Measurements from ENCODE around the gene IRF7. TPM values are rescaled to one million over a fixed set of nuclear protein-coding genes. Genes with fewer than 3 reads are reported as not detected.

The IRF7 gene
- total and polyA plus RNA-seq, 9 of the 15 experiments (the other 6 are each of a cell fraction or from before 2014, with no cell fraction given): 0.27 to 7.6 (median 1.8) TPM

GRCh38 chr11:630871-631270 lies 15.1 kb upstream of the IRF7 start:
- H3K27ac ChIP-seq (ENCODE audit: extremely low read depth, low read depth, low read length): no peak overlapping the region
- H3K9me3 ChIP-seq (replicated peaks; ENCODE audit: control insufficient read depth, insufficient read depth, low read depth, low read length): no peaks in the 10 kb centered on the region
- no peaks in the 10 kb centered on the region for H3K27me3 ChIP-seq (ENCODE audit: control insufficient read depth in 2 of 2, insufficient read depth in 2 of 2, low read length in 2 of 2)
- H3K4me1 ChIP-seq (replicated peaks in 1 of 2; ENCODE audit: control insufficient read depth in 2 of 2, insufficient read depth in 2 of 2, low read length in 2 of 2): peaks cover 0 to 12% of the 10 kb centered on the region in 2 experiments; a peak in 2 of 5 replicates
- intact Hi-C loops (cut with micrococcal nuclease): no loop called here
- DNase-seq (ENCODE audit: extremely low read depth in 1 of 4, low spot score in 3 of 4): no peak
- H3K36me3 ChIP-seq (ENCODE audit: control insufficient read depth, insufficient read depth, low read length): peaks cover 11% of the 10 kb centered on the region; the same call in 2 of the 3 replicates
- no peak overlapping the region for H3K4me3 ChIP-seq
- H2AFZ ChIP-seq (ENCODE audit: low read depth, low read length): no peak overlapping the region
- no peaks in the 10 kb centered on the region for H4K20me1 ChIP-seq (replicated peaks; ENCODE audit: control insufficient read depth, insufficient read depth, low read length)
- ChIA-PET POLR2A (no interaction called here), CTCF (ENCODE audit: low intra/inter-chr PET ratio) (no interaction called here)
- no TSS peak for BruUV-seq (replicated peaks)
- FAIRE-seq: no peak
- no peak overlapping the region for H3K9ac ChIP-seq (ENCODE audit: insufficient read depth in 1 of 2, low read depth in 2 of 2, low read length in 2 of 2)
- WGBS (ENCODE audit: insufficient coverage, low coverage, missing lambda C conversion rate): 92% methylated on average over 5 of the region's 5 CpGs
- no peak for TF ChIP-seq MIER1 (IDR thresholded peaks at IDR 0.05; ENCODE audit: low read depth)
- no peak for TF ChIP-seq ZNF717 (CRISPR knock-in tag; IDR thresholded peaks at IDR 0.05)
- no peak for TF ChIP-seq ZNF12 (CRISPR knock-in tag; IDR thresholded peaks at IDR 0.05)
- TF ChIP-seq MBD2 (IDR thresholded peaks at IDR 0.05; ENCODE audit: borderline replicate concordance, low read depth): no peak
- no peak for TF ChIP-seq ZNF780A (CRISPR knock-in tag; IDR thresholded peaks at IDR 0.05)
- no peak for ATAC-seq
- H3K9me1 ChIP-seq (ENCODE audit: control insufficient read depth, insufficient read depth, low read length): no peaks in the 10 kb centered on the region
- no peak overlapping the region for H3K4me2 ChIP-seq (ENCODE audit: insufficient read depth, low read length)
- in situ Hi-C loops (cut with MboI): no loop called here
- H3K79me2 ChIP-seq (ENCODE audit: control insufficient read depth, insufficient read depth, low read length): no peaks in the 10 kb centered on the region

GRCh38 chr11:629237-629583 lies 13.5 kb upstream of the IRF7 start:
- H4K20me1 ChIP-seq (replicated peaks; ENCODE audit: control insufficient read depth, insufficient read depth, low read length): no peaks in the 10 kb centered on the region
- no peaks in the 10 kb centered on the region for H3K9me3 ChIP-seq (replicated peaks; ENCODE audit: control insufficient read depth, insufficient read depth, low read depth, low read length)
- CTCF ChIA-PET (ENCODE audit: low intra/inter-chr PET ratio): no interaction called here
- H3K4me2 ChIP-seq (ENCODE audit: insufficient read depth, low read length): no peak overlapping the region
- H3K4me3 ChIP-seq: no peak overlapping the region
- no peaks in the 10 kb centered on the region for H3K27me3 ChIP-seq (ENCODE audit: control insufficient read depth in 2 of 2, insufficient read depth in 2 of 2, low read length in 2 of 2)
- no peak overlapping the region for H3K9ac ChIP-seq (ENCODE audit: insufficient read depth in 1 of 2, low read depth in 2 of 2, low read length in 2 of 2)
- in situ Hi-C loops (cut with MboI): no loop called here
- no peak overlapping the region for H2AFZ ChIP-seq (ENCODE audit: low read depth, low read length)
- POLR2A ChIA-PET: no interaction called here
- peak; percentile 44; the same call in 1 of the 2 replicates for TF ChIP-seq MEF2A (IDR thresholded peaks at IDR 0.05; ENCODE audit: control insufficient read depth, low read depth, low read length)
- TF ChIP-seq ZBTB33 (CRISPR knock-in tag; IDR thresholded peaks at IDR 0.05): peak; percentile 94
- peak in 1 of 3 experiments; percentile 6; a peak in 1 of 6 replicates for TF ChIP-seq CTCF (IDR thresholded peaks at IDR 0.05 in 2 of 3, conservative IDR thresholded peaks at IDR 0.05 in 1 of 3; ENCODE audit: insufficient read depth in 2 of 3, low read depth in 1 of 3, low read length in 3 of 3)
- TF ChIP-seq SIRT6 (IDR thresholded peaks at IDR 0.05; ENCODE audit: low read depth, low read length): no peak
- peaks cover 0 to 28% of the 10 kb centered on the region in 2 experiments; a peak in 2 of 5 replicates for H3K4me1 ChIP-seq (replicated peaks in 1 of 2; ENCODE audit: control insufficient read depth in 2 of 2, insufficient read depth in 2 of 2, low read length in 2 of 2)
- H3K79me2 ChIP-seq (ENCODE audit: control insufficient read depth, insufficient read depth, low read length): no peaks in the 10 kb centered on the region
- peaks cover 11% of the 10 kb centered on the region; the same call in 1 of the 3 replicates for H3K36me3 ChIP-seq (ENCODE audit: control insufficient read depth, insufficient read depth, low read length)
- WGBS (ENCODE audit: insufficient coverage, low coverage, missing lambda C conversion rate): 68% methylated on average over 10 of the region's 10 CpGs
- ATAC-seq: peak; percentile 40; the same call in 2 of the 3 replicates
- intact Hi-C loops (cut with micrococcal nuclease): no loop called here
- DNase-seq (ENCODE audit: extremely low read depth in 1 of 4, low spot score in 3 of 4): no peak
- 0 out of 3 replicates have a peak overlapping the region, but pooled peaks have one; percentile 30 for H3K27ac ChIP-seq (ENCODE audit: extremely low read depth, low read depth, low read length)
- no TSS peak for BruUV-seq (replicated peaks)
- H3K9me1 ChIP-seq (ENCODE audit: control insufficient read depth, insufficient read depth, low read length): no peaks in the 10 kb centered on the region
- peak; percentile 60 for FAIRE-seq
